DND-41 (cell line): Measurements from ENCODE around the gene STK11IP.

ENCODE experiments used
- ATAC-seq: fragments of 200-7000 bp; cut with Tn5 transposase; 3 replicates; pipeline ENCODE4 v1.9.1; 2021; ENCODE audit warnings: low read depth; ENCODE audit not compliant: insufficient read depth
- DNase-seq: peaks from one replicate; pipeline ENCODE4 v3.0.0-alpha.2; 2020
- H2AFZ ChIP-seq: 2 replicates; pipeline ENCODE4 v1.6.0; 2012; ENCODE audit warnings: low read depth, low read length
- H3K27ac ChIP-seq: 2 replicates; pipeline ENCODE4 v1.5.1; 2012; ENCODE audit warnings: low read length, inconsistent platforms
- H3K27me3 ChIP-seq: fragments of 200-600 bp; sonication (generic); 2 replicates; pipeline ENCODE4 v1.6.0; 2012; ENCODE audit warnings: low read length, mild to moderate bottlenecking, inconsistent platforms; ENCODE audit not compliant: insufficient read depth, poor library complexity
- H3K36me3 ChIP-seq: 2 replicates; pipeline ENCODE4 v1.5.1; 2012; ENCODE audit warnings: low read length, inconsistent platforms; ENCODE audit not compliant: insufficient read depth
- H3K4me1 ChIP-seq: 2 replicates; pipeline ENCODE4 v1.5.1; 2012; ENCODE audit warnings: mild to moderate bottlenecking, low read length; ENCODE audit not compliant: insufficient read depth
- H3K4me2 ChIP-seq: 2 replicates; pipeline ENCODE4 v1.6.0; 2012; ENCODE audit warnings: mild to moderate bottlenecking, moderate library complexity, low read length, inconsistent platforms; ENCODE audit not compliant: insufficient read depth
- H3K4me3 ChIP-seq, 2 experiments: fragments of 200-600 bp in 1 of 2; shearing (Covaris generic) in 1 of 2; 2 replicates each; pipeline ENCODE4 v1.5.1; 2012 to 2016; ENCODE audit warnings: inconsistent platforms in 2 of 2, low read length in 2 of 2, mild to moderate bottlenecking in 2 of 2, low read depth in 1 of 2, moderate library complexity in 1 of 2
- H3K79me2 ChIP-seq: 2 replicates; pipeline ENCODE4 v1.6.0; 2012; ENCODE audit warnings: low read length, inconsistent platforms; ENCODE audit not compliant: insufficient read depth
- H3K9ac ChIP-seq: 2 replicates; pipeline ENCODE4 v1.6.0; 2012; ENCODE audit warnings: low read depth, mild to moderate bottlenecking, inconsistent platforms, low read length, moderate library complexity
- H3K9me3 ChIP-seq: 2 replicates; pipeline ENCODE4 v1.5.1; 2012; ENCODE audit warnings: low read length, moderate library complexity, mild to moderate bottlenecking, inconsistent platforms; ENCODE audit not compliant: insufficient read depth, severe bottlenecking
- H4K20me1 ChIP-seq: 2 replicates; pipeline ENCODE4 v1.6.0; 2012; ENCODE audit warnings: low read length; ENCODE audit not compliant: insufficient read depth
- CTCF ChIP-seq: IDR thresholded peaks from 2 replicates; pipeline ENCODE4 v1.5.1; 2012; ENCODE audit warnings: borderline replicate concordance, low read length, moderate library complexity, mild to moderate bottlenecking; ENCODE audit not compliant: poor library complexity, severe bottlenecking; ENCODE audit errors: extremely low read depth
- EZH2 ChIP-seq: IDR thresholded peaks from 3 replicates; pipeline ENCODE4 v1.6.1; 2012; ENCODE audit warnings: borderline replicate concordance, low read depth, mild to moderate bottlenecking, moderate library complexity, low read length, inconsistent platforms; ENCODE audit not compliant: severe bottlenecking

Gene STK11IP

GRCh38 chr2:219611306-219611705, 13.6 kb downstream of the STK11IP start:
- Histone ChIP-seq H3K36me3 (peaks cover 54% of the 10 kb centered on the region), H3K27me3 (no peaks in the 10 kb centered on the region), H4K20me1 (no peaks in the 10 kb centered on the region), H3K9ac (no peak overlapping the region), H3K27ac (no peak overlapping the region), H3K9me3 (no peaks in the 10 kb centered on the region), H2AFZ (no peak overlapping the region), H3K4me2 (no peak overlapping the region), H3K79me2 (no peaks in the 10 kb centered on the region), H3K4me3 (no peak overlapping the region), H3K4me1 (no peaks in the 10 kb centered on the region)
- no peak for DNase-seq
- TF ChIP-seq EZH2 (no peak), CTCF (no peak)
- ATAC-seq, result no peak

- H3K9me3 ChIP-seq, result no peaks in the 10 kb centered on the region
- no peak overlapping the region for H3K4me2 ChIP-seq
- H3K27me3 ChIP-seq, result no peaks in the 10 kb centered on the region
- no peak overlapping the region for H3K27ac ChIP-seq
- H3K36me3 ChIP-seq, result peaks cover 51% of the 10 kb centered on the region
- no peak overlapping the region for H3K9ac ChIP-seq
- no peaks in the 10 kb centered on the region for H3K4me1 ChIP-seq
- no peak overlapping the region for H3K4me3 ChIP-seq
- H3K79me2 ChIP-seq, result no peaks in the 10 kb centered on the region
- ATAC-seq (no peak), DNase-seq (no peak)
- no peaks in the 10 kb centered on the region for H4K20me1 ChIP-seq
- H2AFZ ChIP-seq, result no peak overlapping the region
- TF ChIP-seq CTCF, result no peak
- no peak for TF ChIP-seq EZH2
Observed at GRCh38 chr2:219611866-219612576, 14.4 kb downstream of the STK11IP start.

- no peak overlapping the region for H3K4me2 ChIP-seq
- no peaks in the 10 kb centered on the region for H3K4me1 ChIP-seq
- no peak overlapping the region for H3K4me3 ChIP-seq
- no peaks in the 10 kb centered on the region for H3K9me3 ChIP-seq
- no peaks in the 10 kb centered on the region for H4K20me1 ChIP-seq
- no peaks in the 10 kb centered on the region for H3K27me3 ChIP-seq
- no peak overlapping the region for H3K9ac ChIP-seq
- peaks cover 49% of the 10 kb centered on the region for H3K36me3 ChIP-seq
- no peak for ATAC-seq
- no peak overlapping the region for H3K27ac ChIP-seq
- no peak for TF ChIP-seq CTCF
- TF ChIP-seq EZH2, result no peak
- no peaks in the 10 kb centered on the region for H3K79me2 ChIP-seq
- no peak overlapping the region for H2AFZ ChIP-seq
- DNase-seq, result no peak
Observed at GRCh38 chr2:219612577-219613286, 15.1 kb downstream of the STK11IP start.
